Left kidney (tissue), 2 donors: Measurements from ENCODE around the gene PRSS21. TPM values are rescaled to one million over a fixed set of nuclear protein-coding genes. Genes with fewer than 3 reads are reported as not detected.

Experiments
- DNase-seq: peaks from one replicate; pipeline ENCODE4 v3.0.0-alpha.2; 2013
- polyA plus RNA-seq: library from polyadenylated mRNA; unstranded; fragments of 120-200 nt; gene quantifications from one replicate; pipeline ENCODE4 v1.2.1, GENCODE V29; 2013; ENCODE audit not compliant: insufficient read length

Gene PRSS21
- polyA plus RNA-seq, 1 donor, result 0.22 TPM

GRCh38 chr16:2843526-2843925 is 26.5 kb downstream of the PRSS21 start:
- DNase-seq, result no peak

GRCh38 chr16:2845116-2845515 is 28.1 kb downstream of the PRSS21 start:
- DNase-seq, result no peak

- DNase-seq, result no peak
These were observed 29.7 kb downstream of the PRSS21 start for GRCh38 chr16:2846511-2847310.

GRCh38 chr16:2848933-2849725 is 32.1 kb downstream of the PRSS21 start:
- DNase-seq, result no peak

GRCh38 chr16:2852003-2852730 is 35.1 kb downstream of the PRSS21 start:
- DNase-seq, result no peak

GRCh38 chr16:2852731-2853507 is 35.9 kb downstream of the PRSS21 start:
- no peak for DNase-seq

GRCh38 chr16:2853531-2854073 is 36.6 kb downstream of the PRSS21 start:
- no peak for DNase-seq

GRCh38 chr16:2854700-2855309 is 37.8 kb downstream of the PRSS21 start:
- no peak for DNase-seq

GRCh38 chr16:2855536-2855935 is 38.5 kb downstream of the PRSS21 start:
- no peak for DNase-seq

- DNase-seq, result no peak
These were observed 39.1 kb downstream of the PRSS21 start for GRCh38 chr16:2856061-2856670.

GRCh38 chr16:2856686-2857450 is 39.8 kb downstream of the PRSS21 start:
- no peak for DNase-seq

- DNase-seq, result no peak
These were observed 40.6 kb downstream of the PRSS21 start, which contains the start of gene PRSS22 for GRCh38 chr16:2857451-2858244. TSS of gene PRSS22 (minus strand) at chr16:2858170. CDS start at chr16:2858104, 66 bp downstream.

GRCh38 chr16:2858245-2859025 is 41.4 kb downstream of the PRSS21 start:
- DNase-seq, result peak; percentile 46

- DNase-seq, result no peak
These were observed 42.7 kb downstream of the PRSS21 start for GRCh38 chr16:2859686-2860265.

- DNase-seq, result no peak
These were observed 44.0 kb downstream of the PRSS21 start for GRCh38 chr16:2860826-2861567.

- no peak for DNase-seq
These were observed 48.6 kb downstream of the PRSS21 start for GRCh38 chr16:2865651-2866050.

GRCh38 chr16:2866431-2866830 is 49.4 kb downstream of the PRSS21 start:
- no peak for DNase-seq
